Measurements from ENCODE around the gene OR10A4. TPM values are rescaled to one million over a fixed set of nuclear protein-coding genes. Genes with fewer than 3 reads are reported as not detected.
"Not testable (repeated sequence)": the region's sequence is repeated elsewhere in the genome, so short reads cannot be mapped to it uniquely, and the experiment has no call there.

Gene OR10A4
- total and polyA plus RNA-seq, 4 experiments from 2014 or later, result not detected

- H3K4me3 ChIP-seq (ENCODE audit: low read length in 2 of 2), result no peak overlapping the region
- DNase-seq, result no peak
- no peaks in the 10 kb centered on the region for H3K4me1 ChIP-seq (ENCODE audit: insufficient read depth, low read length)
- Mint-ChIP-seq H3K4me1 (no peaks in the 10 kb centered on the region), H3K36me3 (no peaks in the 10 kb centered on the region), H3K27ac (no peak overlapping the region), H3K27me3 (peaks cover 13 to 14% of the 10 kb centered on the region in 2 donors), H3K4me3 (no peak overlapping the region), H3K9me3 (peaks cover 0 to 5% (median 0%) of the 10 kb centered on the region in 8 donors)
- CTCF ChIA-PET (ENCODE audit: partially characterized antibody), result no interaction called here
- intact Hi-C loops (cut with micrococcal nuclease), result no loop called here
- no peaks in the 10 kb centered on the region for H3K27me3 ChIP-seq (ENCODE audit: insufficient read depth, low read length)
- no peak overlapping the region for H3K27ac ChIP-seq (ENCODE audit: low read depth, low read length)
- POLR2A ChIA-PET (ENCODE audit: partially characterized antibody), result no interaction called here
- H3K9me3 ChIP-seq (ENCODE audit: control insufficient read depth in 1 of 2, low read length in 2 of 2), result no peaks in the 10 kb centered on the region
- H3K36me3 ChIP-seq (ENCODE audit: insufficient read depth, low read length), result no peaks in the 10 kb centered on the region
Observed at GRCh38 chr11:6894097-6894496, 17.7 kb downstream of the OR10A4 start.

- Histone ChIP-seq H3K4me3 (ENCODE audit: low read length in 2 of 2) (no peak overlapping the region), H3K9me3 (ENCODE audit: control insufficient read depth in 1 of 2, low read length in 2 of 2) (no peaks in the 10 kb centered on the region), H3K4me1 (ENCODE audit: insufficient read depth, low read length) (no peaks in the 10 kb centered on the region), H3K27me3 (ENCODE audit: insufficient read depth, low read length) (no peaks in the 10 kb centered on the region), H3K36me3 (ENCODE audit: insufficient read depth, low read length) (no peaks in the 10 kb centered on the region), H3K27ac (ENCODE audit: low read depth, low read length) (no peak overlapping the region)
- Mint-ChIP-seq H3K9me3 (no peaks in the 10 kb centered on the region), H3K36me3 (no peaks in the 10 kb centered on the region), H3K4me1 (no peaks in the 10 kb centered on the region), H3K4me3 (no peak overlapping the region), H3K27me3 (peaks cover 10 to 16% of the 10 kb centered on the region in 2 donors), H3K27ac (no peak overlapping the region)
- intact Hi-C loops (cut with micrococcal nuclease), result no loop called here
- ChIA-PET POLR2A (ENCODE audit: partially characterized antibody) (no interaction called here), CTCF (ENCODE audit: partially characterized antibody) (no interaction called here)
- no peak for DNase-seq
Observed at GRCh38 chr11:6895010-6895409, 18.6 kb downstream of the OR10A4 start.

- POLR2A ChIA-PET (ENCODE audit: partially characterized antibody), result no interaction called here
- H3K27ac Mint-ChIP-seq, result no peak overlapping the region
Observed at GRCh38 chr11:6898911-6899310, 22.5 kb downstream of the OR10A4 start.

GRCh38 chr11:6900327-6900999, 24.0 kb downstream of the OR10A4 start:
- H3K4me1 Mint-ChIP-seq, result no peaks in the 10 kb centered on the region
- Histone ChIP-seq H3K27me3 (ENCODE audit: insufficient read depth, low read length) (no peaks in the 10 kb centered on the region), H3K27ac (ENCODE audit: low read depth, low read length) (no peak overlapping the region), H3K4me1 (ENCODE audit: insufficient read depth, low read length) (no peaks in the 10 kb centered on the region), H3K4me3 (ENCODE audit: low read length in 2 of 2) (no peak overlapping the region), H3K9me3 (ENCODE audit: control insufficient read depth in 1 of 2, low read length in 2 of 2) (no peaks in the 10 kb centered on the region), H3K36me3 (ENCODE audit: insufficient read depth, low read length) (no peaks in the 10 kb centered on the region)
- no peak overlapping the region for H3K27ac Mint-ChIP-seq
- ChIA-PET POLR2A (ENCODE audit: partially characterized antibody) (no interaction called here), CTCF (ENCODE audit: partially characterized antibody) (no interaction called here)
- no peaks in the 10 kb centered on the region for H3K36me3 Mint-ChIP-seq
- no peak overlapping the region for H3K4me3 Mint-ChIP-seq
- DNase-seq, result no peak
- peaks cover 0 to 3% (median 0%) of the 10 kb centered on the region in 8 donors for H3K9me3 Mint-ChIP-seq
- peaks cover 9 to 15% of the 10 kb centered on the region in 2 donors for H3K27me3 Mint-ChIP-seq
- intact Hi-C loops (cut with micrococcal nuclease), result no loop called here

More at GRCh38 chr11:6898911-6899310, 22.5 kb downstream of the OR10A4 start:
- no peaks in the 10 kb centered on the region for H3K36me3 ChIP-seq (ENCODE audit: insufficient read depth, low read length)
- Mint-ChIP-seq H3K36me3 (no peaks in the 10 kb centered on the region), H3K4me1 (no peaks in the 10 kb centered on the region), H3K4me3 (no peak overlapping the region), H3K27me3 (peaks cover 9 to 12% of the 10 kb centered on the region in 2 donors), H3K9me3 (no peaks in the 10 kb centered on the region)
- no peaks in the 10 kb centered on the region for H3K4me1 ChIP-seq (ENCODE audit: insufficient read depth, low read length)
- H3K27ac ChIP-seq (ENCODE audit: low read depth, low read length), result no peak overlapping the region
- H3K4me3 ChIP-seq (ENCODE audit: low read length in 2 of 2), result no peak overlapping the region
- intact Hi-C loops (cut with micrococcal nuclease), result no loop called here
- CTCF ChIA-PET (ENCODE audit: partially characterized antibody), result no interaction called here
- no peaks in the 10 kb centered on the region for H3K9me3 ChIP-seq (ENCODE audit: control insufficient read depth in 1 of 2, low read length in 2 of 2)
- DNase-seq, result no peak
- H3K27me3 ChIP-seq (ENCODE audit: insufficient read depth, low read length), result no peaks in the 10 kb centered on the region

- H3K27ac Mint-ChIP-seq; H3K27ac ChIP-seq (ENCODE audit: low read depth, low read length); H3K9me3 ChIP-seq (ENCODE audit: control insufficient read depth in 1 of 2, low read length in 2 of 2); H3K4me3 ChIP-seq (ENCODE audit: low read length in 2 of 2); H3K9me3 Mint-ChIP-seq; H3K4me1 Mint-ChIP-seq; H3K27me3 Mint-ChIP-seq; H3K4me3 Mint-ChIP-seq; POLR2A ChIA-PET (ENCODE audit: partially characterized antibody); DNase-seq; H3K27me3 ChIP-seq (ENCODE audit: insufficient read depth, low read length); intact Hi-C loops (cut with micrococcal nuclease); H3K36me3 Mint-ChIP-seq; CTCF ChIA-PET (ENCODE audit: partially characterized antibody); H3K4me1 ChIP-seq (ENCODE audit: insufficient read depth, low read length); H3K36me3 ChIP-seq (ENCODE audit: insufficient read depth, low read length): not testable (repeated sequence)
Observed at GRCh38 chr11:6904804-6905203, 28.4 kb downstream of the OR10A4 start.

- Mint-ChIP-seq H3K36me3 (no peaks in the 10 kb centered on the region), H3K9me3 (no peaks in the 10 kb centered on the region), H3K4me1 (peaks cover 0 to 3% (median 0%) of the 10 kb centered on the region in 4 donors), H3K27ac (no peak overlapping the region), H3K4me3 (no peak overlapping the region), H3K27me3 (no peaks in the 10 kb centered on the region)
- Histone ChIP-seq H3K27me3 (ENCODE audit: insufficient read depth, low read length) (no peaks in the 10 kb centered on the region), H3K27ac (ENCODE audit: low read depth, low read length) (no peak overlapping the region), H3K36me3 (ENCODE audit: insufficient read depth, low read length) (no peaks in the 10 kb centered on the region), H3K4me3 (ENCODE audit: low read length in 2 of 2) (no peak overlapping the region), H3K4me1 (ENCODE audit: insufficient read depth, low read length) (no peaks in the 10 kb centered on the region), H3K9me3 (ENCODE audit: control insufficient read depth in 1 of 2, low read length in 2 of 2) (no peaks in the 10 kb centered on the region)
- no peak for DNase-seq
- intact Hi-C loops (cut with micrococcal nuclease), result no loop called here
- POLR2A ChIA-PET (ENCODE audit: partially characterized antibody), result no interaction called here
- CTCF ChIA-PET (ENCODE audit: partially characterized antibody), result no interaction called here
Observed at GRCh38 chr11:6911378-6911777, 35.0 kb downstream of the OR10A4 start.

- Mint-ChIP-seq H3K36me3 (no peaks in the 10 kb centered on the region), H3K4me3 (no peak overlapping the region), H3K4me1 (peaks cover 0 to 3% (median 0%) of the 10 kb centered on the region in 4 donors), H3K27me3 (no peaks in the 10 kb centered on the region), H3K27ac (no peak overlapping the region), H3K9me3 (no peaks in the 10 kb centered on the region)
- DNase-seq, result no peak
- CTCF ChIA-PET (ENCODE audit: partially characterized antibody), result no interaction called here
- Histone ChIP-seq H3K9me3 (ENCODE audit: control insufficient read depth in 1 of 2, low read length in 2 of 2) (no peaks in the 10 kb centered on the region), H3K36me3 (ENCODE audit: insufficient read depth, low read length) (no peaks in the 10 kb centered on the region), H3K27me3 (ENCODE audit: insufficient read depth, low read length) (no peaks in the 10 kb centered on the region), H3K4me3 (ENCODE audit: low read length in 2 of 2) (no peak overlapping the region), H3K27ac (ENCODE audit: low read depth, low read length) (no peak overlapping the region), H3K4me1 (ENCODE audit: insufficient read depth, low read length) (no peaks in the 10 kb centered on the region)
- POLR2A ChIA-PET (ENCODE audit: partially characterized antibody), result no interaction called here
- intact Hi-C loops (cut with micrococcal nuclease), result no loop called here
Observed at GRCh38 chr11:6911948-6912347, 35.5 kb downstream of the OR10A4 start.

GRCh38 chr11:6919698-6920097, 43.3 kb downstream of the OR10A4 start:
- peaks cover 19 to 21% of the 10 kb centered on the region in 2 donors for H3K27me3 Mint-ChIP-seq
- peaks cover 0 to 3% (median 0%) of the 10 kb centered on the region in 8 donors for H3K9me3 Mint-ChIP-seq
- intact Hi-C loops (cut with micrococcal nuclease), result no loop called here
- Histone ChIP-seq H3K9me3 (ENCODE audit: control insufficient read depth in 1 of 2, low read length in 2 of 2) (no peaks in the 10 kb centered on the region), H3K27me3 (ENCODE audit: insufficient read depth, low read length) (no peaks in the 10 kb centered on the region), H3K4me3 (ENCODE audit: low read length in 2 of 2) (no peak overlapping the region), H3K27ac (ENCODE audit: low read depth, low read length) (no peak overlapping the region), H3K36me3 (ENCODE audit: insufficient read depth, low read length) (no peaks in the 10 kb centered on the region), H3K4me1 (ENCODE audit: insufficient read depth, low read length) (no peaks in the 10 kb centered on the region)
- CTCF ChIA-PET (ENCODE audit: partially characterized antibody), result no interaction called here
- no peak overlapping the region for H3K27ac Mint-ChIP-seq
- no peaks in the 10 kb centered on the region for H3K4me1 Mint-ChIP-seq
- no peak overlapping the region for H3K4me3 Mint-ChIP-seq
- DNase-seq, result no peak
- POLR2A ChIA-PET (ENCODE audit: partially characterized antibody), result no interaction called here
- H3K36me3 Mint-ChIP-seq, result no peaks in the 10 kb centered on the region
